Retina (tissue), 1 donor: ENCODE data around the gene RASGRF1.
"Not testable (repeated sequence)": the region's sequence is repeated elsewhere in the genome, so short reads cannot be mapped to it uniquely, and the experiment has no call there.

ENCODE experiments used
- DNase-seq: peaks from one replicate; pipeline ENCODE4 v3.0.0-alpha.2; 2016

RASGRF1 gene

DNA sequence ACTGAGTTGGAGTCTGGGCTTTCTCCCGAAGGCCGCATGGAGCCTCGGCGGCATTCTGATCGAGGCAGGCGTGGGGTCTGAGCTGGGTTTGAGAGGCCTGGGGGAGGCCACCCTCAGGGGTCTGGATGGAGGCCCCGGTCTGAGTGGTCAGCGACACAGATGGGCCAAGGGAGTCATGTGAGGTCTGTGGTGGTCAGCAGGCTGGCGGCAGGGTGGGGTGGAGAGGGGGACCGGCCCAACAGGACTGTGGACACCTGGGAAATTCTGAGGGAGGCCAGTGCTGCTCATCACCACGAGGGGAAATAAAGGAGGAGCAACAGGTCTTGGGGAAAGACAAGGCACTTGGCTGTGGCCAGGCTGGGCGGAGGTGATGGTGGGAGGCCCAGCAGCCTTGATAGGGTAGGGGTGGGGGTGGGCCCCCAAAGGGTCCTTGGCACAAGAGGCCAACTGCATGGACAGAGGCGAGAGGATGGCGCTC, 161.9 kb downstream of the RASGRF1 start:
- no peak for DNase-seq

DNA sequence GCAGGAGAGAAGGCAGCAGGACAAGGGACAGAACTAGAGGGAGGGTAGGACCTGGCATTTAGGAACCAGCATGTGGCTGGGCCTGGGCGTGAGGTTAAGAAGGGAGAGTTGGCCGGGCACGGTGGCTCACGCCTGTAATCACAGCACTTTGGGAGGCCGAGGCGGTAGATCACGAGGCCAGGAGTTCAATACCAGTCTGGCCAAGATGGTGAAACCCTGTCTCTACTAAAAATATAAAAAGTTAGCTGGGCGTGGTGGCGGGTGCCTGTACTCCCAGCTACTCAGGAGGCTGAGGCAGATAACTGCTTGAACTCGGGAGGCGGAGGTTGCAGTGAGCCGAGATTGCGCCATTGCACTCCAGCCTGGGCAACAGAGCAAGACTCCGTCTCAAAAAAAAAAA, 162.4 kb downstream of the RASGRF1 start:
- not testable (repeated sequence) for DNase-seq

DNA sequence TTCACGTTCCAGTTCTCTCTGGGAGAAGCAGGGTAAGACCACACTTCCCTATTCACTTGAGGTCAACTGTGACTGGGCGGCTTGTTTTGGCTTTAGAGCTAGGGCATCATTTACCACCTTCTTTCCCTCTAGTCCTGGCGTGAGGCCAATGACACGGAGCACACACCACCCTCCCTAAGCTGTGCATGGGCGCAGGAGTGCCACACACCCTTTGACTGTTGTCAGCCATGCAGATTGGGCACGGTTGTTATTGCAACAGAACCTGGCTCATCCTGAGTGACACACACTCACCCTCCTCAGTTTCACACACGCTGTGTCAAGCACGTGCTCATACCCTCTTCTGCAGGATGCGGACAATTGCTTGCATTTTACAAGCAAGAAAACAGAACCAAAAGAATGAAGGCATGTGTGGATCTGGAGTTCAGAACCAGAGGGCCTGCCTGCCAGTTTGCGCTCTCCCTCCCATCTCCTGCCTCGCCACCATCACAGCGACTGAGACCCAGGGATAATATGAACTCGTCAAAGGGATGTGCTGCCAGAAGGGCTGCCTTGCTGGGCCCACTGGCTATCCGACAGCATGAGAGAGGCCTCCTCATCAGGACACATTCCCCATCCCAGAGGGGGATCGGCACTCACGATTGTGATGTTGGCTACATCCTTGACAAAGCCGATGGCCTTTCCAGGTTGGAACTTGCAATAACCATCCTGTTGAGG, 163.3 kb downstream of the RASGRF1 start:
- DNase-seq: no peak

DNA sequence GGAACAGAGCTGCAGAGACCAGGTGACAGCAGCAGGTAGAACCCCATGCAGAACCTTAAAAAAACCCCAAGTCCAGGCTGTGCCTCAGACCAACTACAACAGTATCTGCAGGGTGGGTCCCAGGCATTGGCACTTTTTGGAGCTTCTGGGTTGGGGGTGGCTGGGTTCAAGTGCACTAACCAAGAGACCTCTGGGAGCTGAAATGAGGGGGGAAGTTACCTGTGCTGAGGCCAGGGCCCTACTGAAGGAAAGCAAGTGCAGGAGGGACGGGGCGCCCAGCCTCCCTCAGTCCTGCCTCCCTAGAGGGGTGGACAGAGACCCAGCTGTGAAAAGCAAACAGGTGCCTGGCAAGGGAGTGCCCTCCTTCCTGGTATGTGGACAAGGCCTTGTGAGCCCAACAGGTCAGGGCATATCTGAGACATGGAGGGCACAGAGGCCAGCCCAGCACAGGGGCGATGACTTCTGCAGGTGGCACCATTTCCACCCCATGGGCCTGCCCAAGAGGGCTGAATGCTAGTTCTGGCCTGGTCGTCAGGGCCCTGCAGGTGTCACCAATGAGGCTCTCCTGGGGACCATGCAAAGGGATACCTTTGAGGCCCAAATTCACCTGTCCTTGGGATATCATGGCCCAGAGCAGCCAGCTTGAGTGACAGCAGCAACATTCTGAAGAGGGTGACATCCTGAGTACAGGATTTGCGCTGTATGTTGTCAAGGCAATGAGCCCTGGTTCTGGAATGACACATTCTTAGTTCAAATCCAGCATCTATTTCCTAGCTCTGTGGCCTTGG, 164.4 kb downstream of the RASGRF1 start:
- DNase-seq: no peak

DNA sequence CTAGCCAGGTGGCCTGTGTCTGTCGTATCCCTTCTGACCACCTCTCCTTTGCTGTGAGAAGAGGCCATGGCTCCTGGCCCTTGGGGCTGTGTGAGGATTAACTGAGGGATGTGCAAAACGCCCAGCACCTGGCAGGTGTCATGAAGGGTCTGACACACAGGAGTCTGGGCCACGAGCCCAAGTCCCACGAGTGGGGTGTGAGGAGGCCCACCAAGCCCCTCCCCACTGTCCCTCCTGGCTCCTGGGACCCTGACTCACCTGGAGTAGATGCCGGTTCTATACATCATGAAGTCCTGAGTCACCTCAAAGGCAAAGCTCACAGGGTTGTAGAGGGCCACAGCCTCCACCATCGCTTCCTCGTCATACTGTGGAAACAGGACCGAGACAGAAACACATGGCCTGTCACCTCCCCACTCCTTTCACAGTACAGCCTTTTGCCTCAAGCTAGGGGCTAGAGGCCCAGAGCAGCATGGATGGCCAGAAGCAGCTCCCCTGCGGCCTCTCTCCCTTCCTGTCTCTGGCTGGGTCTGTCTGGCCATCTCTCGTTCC, 165.4 kb downstream of the RASGRF1 start:
- DNase-seq: no peak

DNA sequence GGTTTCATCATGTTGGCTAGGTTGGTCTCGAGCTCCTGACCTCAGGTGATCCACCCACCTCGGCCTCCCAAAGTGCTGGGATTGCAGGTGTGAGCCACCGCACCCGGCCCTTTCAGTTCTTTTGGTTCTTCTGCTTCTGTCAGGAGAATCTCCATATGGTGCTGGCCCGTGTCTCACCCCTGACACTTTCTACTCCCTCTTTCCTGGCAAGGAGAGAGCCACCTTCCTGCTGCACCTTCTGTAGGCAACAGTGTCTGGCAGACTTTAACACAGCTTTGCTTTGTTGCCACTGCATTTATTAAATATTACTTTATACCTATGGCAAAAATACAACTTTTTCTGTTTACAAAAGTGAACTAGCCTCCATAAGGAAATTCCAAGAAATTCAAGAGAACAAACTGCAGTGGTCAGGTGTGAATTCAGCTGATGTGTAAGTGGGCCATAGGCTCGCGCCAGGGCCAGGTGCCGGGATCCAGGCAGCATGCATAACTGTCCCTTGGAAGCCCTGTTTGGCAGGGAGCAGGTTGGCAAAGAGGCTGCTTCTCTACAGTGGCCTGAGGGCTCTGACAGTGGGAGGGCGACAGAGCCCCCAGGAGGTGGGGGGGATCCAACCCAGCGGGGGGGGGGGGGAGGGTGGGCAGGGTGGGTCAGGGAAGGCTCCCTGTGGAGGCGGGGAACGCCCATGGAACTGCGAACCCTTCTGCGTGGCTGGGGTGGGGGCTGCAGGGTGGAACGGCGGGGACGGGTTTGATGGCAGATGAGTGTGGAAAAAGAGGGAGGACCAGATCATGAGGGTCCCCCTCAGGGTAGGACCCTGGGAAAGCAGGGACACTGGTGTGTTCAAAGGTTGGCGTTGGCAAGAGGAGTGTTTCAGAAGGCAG, 166.9 kb downstream of the RASGRF1 start:
- no peak for DNase-seq

DNA sequence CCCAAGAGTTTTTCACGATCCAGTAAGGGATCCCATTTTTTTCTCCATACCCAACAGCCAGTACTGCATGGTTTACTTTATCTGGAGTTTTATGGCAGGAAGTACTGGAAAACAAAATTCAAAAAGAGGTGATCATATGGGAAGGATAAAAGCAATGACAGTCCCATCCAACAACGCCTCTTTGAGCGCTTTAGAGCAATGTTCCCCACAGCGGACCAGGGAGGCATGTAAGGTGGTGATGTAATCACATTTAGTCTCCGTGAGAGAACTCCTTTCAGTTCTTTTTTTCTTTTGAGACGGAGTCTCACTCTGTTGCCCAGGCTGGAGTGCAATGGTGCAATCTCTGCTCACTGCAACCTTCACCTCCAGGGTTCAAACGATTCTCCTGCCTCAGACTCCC, 167.6 kb downstream of the RASGRF1 start:
- DNase-seq: no peak

DNA sequence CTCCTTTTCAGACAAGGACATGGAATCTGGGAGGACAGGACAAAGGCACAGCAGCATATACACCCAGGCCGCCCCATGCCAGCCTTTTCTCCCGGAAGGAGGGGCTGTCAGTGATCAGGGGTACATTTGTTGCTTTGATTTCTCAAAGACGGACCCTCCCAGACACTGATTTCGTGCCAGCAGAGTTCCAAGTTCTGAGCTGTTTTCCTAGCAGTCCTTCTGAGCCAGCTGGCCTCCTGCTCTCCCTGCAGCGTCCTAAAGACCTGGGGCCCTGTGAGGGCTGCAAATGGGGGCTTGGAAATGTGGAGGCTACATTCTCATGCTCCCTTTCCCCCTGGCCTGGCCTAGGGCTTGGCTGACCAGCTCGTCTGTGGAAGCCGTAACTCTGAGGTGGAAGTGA, 168.1 kb downstream of the RASGRF1 start:
- DNase-seq: no peak

DNA sequence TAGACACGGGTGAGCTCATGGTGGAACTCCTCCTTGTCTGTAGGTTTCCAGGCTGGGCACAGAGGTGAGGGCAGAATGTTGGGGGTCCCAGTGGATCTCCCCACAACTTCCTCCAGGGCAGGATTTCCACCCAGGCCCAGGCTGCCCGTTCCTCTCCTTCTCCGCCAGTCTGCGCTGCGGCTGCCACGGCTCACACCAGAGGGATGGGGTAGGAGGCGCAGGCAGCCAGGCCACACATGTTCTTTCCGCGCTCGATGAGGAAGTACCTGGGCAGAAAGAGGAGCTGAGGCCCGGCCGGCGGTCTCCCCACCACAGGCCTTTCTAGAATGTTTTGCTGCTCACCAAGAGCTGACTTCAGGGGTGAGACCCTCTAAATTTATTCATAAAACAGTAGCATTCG, 168.6 kb downstream of the RASGRF1 start:
- DNase-seq: no peak

DNA sequence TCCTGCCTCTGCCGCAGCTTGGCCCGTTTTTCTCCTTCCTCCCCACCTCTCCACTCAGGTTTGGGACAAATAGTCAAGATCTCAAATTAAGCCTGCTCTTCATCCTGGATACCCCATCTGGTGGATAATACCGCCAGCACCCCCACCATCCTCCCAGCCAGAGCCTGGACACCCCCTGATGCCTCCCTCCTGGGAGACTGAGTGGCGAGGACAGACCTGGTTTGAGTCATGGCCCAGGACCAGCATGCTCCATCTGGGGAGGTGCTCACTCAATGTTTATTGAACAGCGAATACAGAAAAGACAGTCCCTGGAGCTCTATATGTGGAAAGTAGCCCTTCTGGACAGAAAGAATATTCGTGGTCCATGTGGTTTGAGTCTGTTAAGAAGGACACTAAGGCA, 169.1 kb downstream of the RASGRF1 start:
- DNase-seq: no peak

DNA sequence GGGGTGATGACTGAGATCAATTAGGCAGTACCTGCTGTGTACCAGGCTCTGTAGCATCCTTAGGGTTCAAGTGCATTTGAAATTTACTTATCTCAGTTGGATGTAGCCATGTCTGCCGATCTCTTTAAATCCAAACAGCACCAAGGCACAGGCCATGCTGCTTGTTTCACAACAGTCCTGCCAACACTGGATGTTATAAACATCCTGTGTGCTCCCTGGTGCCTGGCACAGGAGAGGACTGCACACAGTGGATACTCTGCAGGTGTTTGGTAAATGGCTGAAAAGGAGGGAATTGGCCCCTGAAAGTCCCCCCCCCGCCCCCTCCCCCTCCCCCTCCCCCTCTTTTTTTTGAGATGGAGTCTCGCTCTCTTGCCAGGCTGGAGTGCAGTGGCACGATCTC, 172.7 kb downstream of the RASGRF1 start:
- DNase-seq: no peak

DNA sequence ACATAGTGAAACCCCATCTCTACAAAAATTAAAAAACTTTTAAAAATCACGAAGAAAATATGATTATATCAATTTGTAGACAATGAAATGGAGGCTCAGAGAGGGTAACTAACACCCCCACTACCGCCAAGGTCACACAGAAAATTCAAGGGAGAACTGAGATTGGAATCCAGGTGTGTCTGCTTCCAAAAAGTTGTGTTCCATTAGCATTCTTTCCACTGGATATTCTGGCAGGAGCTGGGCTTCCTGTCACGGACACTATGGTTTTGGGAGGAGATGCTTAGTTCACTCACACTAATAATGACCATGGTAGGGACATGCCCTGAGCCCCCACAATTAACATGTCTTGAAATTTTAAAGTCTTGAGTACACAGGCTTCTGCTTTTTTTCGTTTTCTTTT, 174.5 kb downstream of the RASGRF1 start:
- no peak for DNase-seq

DNA sequence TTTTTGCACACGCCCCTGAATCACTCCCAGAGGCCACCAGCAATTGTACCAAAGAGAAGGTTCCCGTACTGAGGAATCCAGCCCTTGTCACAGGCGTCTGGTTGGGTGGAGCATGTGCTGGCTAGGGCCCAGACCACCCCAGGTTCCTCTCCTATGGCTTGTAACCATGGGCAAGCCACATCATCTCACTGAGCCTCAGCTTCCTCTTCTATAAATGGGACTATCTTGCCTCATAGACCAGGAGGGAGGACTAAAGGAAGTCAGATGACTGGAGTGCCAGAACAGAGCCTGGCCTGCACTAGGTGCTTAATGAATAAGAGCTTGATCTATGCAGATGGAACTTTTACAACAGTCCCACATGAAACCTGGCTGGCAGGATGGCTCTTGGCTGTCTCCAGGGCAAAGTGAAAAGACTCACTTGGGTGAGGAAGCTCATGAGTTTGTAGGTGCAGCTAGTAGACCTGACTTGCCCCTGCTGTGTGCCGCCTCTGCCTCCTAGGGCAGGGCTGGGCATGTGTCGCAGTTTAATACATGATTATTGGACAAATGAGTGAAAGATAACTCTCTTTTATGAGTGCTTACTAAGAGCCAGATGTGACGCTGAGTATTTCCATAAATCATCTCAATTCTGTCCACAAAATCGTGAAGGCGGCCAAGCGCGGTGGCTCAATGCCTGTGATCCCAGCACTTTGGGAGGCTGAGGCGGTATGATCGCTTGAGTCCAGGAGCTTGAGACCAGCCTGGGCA, 175.1 kb downstream of the RASGRF1 start:
- DNase-seq: no peak

DNA sequence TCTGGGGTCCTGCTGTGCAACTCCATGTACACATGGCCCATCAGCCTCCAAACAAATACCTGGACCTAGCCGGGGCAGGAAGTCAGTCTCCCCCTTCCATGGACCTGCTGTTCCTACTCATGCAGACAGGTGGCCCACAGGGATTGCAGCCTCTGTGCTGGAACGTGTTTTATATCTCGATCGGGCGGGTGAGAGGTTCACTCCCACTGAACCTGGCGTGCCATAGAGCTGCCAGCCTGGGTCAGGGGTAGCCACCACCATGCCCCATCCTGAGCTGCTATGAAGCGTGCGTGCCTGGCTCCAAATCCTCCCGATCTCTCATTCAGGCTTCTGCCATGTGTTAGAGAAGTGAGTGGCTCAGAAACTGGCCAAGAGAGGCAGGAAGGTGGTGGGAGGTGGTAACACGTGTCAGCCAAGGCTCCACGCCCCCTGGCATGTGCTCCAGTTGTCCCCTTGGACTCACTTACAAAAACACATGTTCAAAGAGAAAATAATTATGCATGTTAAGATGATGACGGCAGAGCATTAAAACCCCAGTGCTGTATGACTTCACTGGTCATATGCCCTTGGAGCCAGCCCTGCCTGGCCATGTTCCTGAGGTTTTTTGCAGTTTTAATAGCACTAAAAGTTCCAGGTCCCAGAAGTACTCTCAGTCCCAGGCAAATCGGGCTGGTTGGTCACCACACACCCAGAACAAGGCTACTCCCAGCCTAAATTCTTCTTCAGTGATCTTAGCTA, 176.4 kb downstream of the RASGRF1 start:
- DNase-seq: no peak

DNA sequence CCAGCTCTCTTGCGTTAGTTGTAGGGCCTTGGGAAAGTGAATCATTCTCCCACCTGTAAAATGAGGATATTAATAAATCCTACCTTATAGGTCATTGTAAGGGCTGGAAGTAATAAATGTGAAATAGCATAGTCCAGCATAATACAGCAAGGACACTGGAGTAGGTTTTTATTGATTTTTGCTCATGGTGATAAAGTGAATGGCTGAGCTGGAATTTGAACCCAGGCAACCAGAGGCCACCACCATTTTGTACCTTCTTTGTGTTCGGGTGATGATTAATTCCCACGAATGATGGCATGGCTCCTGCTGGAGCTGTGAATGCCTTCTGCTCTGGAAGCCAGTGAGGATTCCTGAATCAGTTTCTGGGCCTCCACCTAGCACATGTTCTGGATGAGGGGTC, 177.6 kb downstream of the RASGRF1 start:
- no peak for DNase-seq

DNA sequence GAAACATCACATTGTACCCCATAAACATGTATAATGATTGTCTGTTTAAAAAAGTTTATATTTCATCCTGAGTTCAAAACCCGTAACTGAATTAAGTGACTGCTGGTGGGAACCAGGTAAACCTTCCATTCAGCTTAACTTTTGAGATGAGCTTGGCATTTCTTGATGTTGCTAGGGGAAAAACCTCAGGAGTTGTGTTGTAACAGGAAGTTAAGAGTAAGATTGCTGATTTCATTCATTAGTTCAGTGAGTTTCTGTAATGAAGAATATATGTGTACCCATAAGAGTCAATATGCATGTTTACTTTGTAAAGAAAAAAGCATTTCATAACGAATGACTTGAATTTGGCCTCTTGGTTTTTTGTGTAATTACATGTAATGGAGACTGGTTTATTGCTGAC, 178.3 kb downstream of the RASGRF1 start:
- no peak for DNase-seq

DNA sequence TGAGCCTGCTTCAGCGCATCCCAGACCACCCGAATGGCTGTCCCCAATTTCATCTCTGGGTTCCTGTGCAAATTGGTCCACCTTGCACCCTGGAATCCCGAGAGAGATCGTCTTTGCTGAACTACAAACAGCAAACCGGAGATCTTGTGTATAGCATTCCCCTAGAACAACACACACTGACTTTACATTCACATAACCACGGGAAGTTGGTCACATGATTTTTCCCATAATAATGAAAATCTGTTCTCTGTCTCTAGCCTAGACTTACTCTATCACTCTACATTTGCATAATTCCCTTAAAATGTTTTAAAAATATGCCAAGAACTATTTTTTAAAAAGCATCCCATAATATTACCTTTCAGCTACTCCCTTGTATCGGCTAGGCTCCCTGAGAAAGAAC, 180.3 kb downstream of the RASGRF1 start:
- DNase-seq: no peak
